HG02884 (cell line): ENCODE results near the gene MCTP2.

Source experiments
- ATAC-seq: cut with Tn5 transposase; IDR thresholded peaks from one replicate; pipeline ENCODE4 v1.9.1; 2021; ENCODE audit warnings: mild to moderate bottlenecking, moderate library complexity; ENCODE audit not compliant: unreplicated experiment

The MCTP2 gene

GRCh38 chr15:94523873-94524272, 292.5 kb downstream of the MCTP2 start:
- no peak for ATAC-seq

- ATAC-seq, result no peak
Measured at GRCh38 chr15:94524565-94524964, 293.2 kb downstream of the MCTP2 start.

- ATAC-seq, result peak; percentile 70
Measured at GRCh38 chr15:94526071-94526689, 294.8 kb downstream of the MCTP2 start.

GRCh38 chr15:94532226-94532625, 300.9 kb downstream of the MCTP2 start:
- no peak for ATAC-seq
